Ureter (tissue), 1 donor: ENCODE measurements around the gene RPLP1. TPM values are rescaled to one million over a fixed set of nuclear protein-coding genes. Genes with fewer than 3 reads are reported as not detected.

Experiments used
- DNase-seq: peaks from one replicate; pipeline ENCODE4 v3.0.0-alpha.2; 2020; ENCODE audit warnings: low spot score
- total RNA-seq: library from RNA; stranded (reverse); gene quantifications from one replicate; pipeline ENCODE4 v1.2.4, GENCODE V29; 2023
- donor health status: DM: yes; HTN: yes; CAD: no.

Gene RPLP1
- total RNA-seq, 1 donor from 2014 or later = 1,915 TPM

DNA sequence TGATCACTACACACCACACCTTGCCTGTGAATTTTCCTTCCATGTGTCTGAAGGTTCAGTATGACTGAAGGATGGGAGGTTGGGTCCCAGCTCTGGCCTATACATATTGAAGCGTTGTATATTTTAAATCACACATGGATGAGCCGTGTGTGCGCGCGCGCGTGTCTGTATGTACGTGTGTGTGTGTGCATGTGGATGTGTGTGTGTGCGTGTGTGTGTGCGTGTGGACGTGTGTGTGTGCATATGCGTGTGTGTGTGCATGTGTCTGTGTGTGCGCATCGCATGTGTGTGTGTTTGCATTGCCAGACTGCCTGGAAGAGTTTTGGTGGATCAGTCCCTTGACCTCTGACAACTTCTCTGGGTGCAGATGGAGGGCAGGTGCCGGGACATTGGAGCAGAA, 45.7 kb downstream of the RPLP1 start:
- no peak for DNase-seq

DNA sequence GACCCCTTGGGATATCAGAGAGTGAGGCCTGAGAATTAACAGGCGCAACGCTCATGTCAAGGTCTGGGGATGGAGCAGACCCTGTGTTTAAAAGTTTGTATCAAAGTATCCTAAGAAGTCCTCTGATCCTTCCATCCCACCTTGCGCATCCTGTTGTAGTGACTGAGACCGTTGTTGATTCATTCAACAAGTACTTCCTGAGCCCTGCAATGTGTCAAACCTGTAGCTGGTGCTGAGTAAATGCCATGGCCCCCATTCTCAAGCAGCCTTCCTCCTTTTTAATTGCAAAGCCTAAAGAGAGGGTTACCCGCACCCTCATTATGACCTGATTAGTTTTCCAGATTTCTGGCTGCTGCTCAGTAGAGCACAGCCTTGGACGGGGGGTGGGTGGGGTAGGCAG, 46.4 kb downstream of the RPLP1 start:
- DNase-seq = no peak

DNA sequence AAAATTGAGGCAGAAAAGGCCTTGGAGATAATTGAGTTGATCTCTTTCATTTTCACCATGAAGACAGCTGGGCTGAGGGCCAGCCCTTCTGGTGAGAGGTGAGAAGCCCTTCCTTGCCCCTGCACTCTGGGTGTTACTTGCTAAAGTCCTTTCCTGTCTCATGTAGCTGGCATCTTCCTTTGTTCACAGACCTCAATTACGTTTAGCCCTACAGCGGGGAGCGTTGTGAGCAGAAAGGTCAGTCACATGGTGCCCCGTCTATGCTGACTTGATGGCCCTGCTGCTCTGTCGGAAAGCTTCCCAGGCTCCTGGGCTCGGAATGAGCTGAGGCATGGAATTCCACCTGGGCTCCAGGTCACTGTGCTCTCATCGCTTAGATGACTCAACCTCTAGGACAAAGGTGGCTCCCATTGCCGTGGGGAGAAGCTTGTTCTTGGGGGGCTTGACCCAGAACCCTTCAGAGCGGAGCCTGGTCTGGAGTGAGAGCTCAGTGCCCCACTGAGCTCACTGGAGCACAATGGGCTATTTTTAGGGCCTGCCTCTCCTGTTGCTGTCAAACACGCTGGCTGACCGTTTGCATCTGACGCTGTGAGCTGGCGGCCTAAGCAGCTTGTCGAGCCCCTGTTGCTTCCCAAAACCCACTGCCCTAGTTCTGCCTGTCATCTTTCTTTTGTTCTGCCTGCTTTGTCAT, 47.0 kb downstream of the RPLP1 start:
- no peak for DNase-seq

DNA sequence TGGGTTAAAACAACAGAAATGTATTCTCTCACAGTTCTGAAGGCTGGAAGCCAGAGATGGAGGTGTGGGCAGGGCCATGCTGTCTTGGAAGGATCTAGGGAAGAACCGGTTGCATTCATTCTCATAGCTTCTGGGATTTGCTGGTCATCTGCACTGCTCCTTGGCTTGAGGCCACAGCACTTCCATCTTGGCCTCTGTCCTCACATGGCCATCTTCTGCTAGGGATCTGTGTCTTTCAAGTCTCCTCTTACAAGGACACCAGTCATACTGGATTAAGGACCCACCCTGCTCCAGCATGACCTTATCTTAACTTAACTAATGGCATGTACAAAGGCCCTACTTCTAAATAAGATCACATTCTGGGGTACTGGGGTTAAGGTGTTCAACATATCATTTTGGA, 47.7 kb downstream of the RPLP1 start:
- DNase-seq = no peak

DNA sequence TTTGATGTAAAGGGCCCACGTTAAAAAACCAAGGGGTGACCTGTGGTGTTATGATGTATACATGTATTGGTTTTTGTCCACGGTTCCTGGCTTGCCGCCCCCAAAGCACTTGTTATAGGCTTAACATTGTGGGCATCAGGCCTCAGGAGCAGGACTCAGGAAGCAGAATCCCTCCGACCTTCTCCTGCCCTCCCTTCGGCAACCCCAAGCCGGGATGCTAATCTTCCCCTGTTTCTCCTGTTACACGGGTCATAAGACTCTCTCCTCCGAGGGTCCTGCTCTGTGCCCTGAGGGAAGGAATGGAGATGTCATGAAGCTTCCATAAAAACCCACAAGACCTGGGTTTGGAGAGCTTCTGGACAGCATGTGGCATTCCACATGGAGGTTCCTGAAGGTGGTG, 48.8 kb downstream of the RPLP1 start:
- DNase-seq = no peak

DNA sequence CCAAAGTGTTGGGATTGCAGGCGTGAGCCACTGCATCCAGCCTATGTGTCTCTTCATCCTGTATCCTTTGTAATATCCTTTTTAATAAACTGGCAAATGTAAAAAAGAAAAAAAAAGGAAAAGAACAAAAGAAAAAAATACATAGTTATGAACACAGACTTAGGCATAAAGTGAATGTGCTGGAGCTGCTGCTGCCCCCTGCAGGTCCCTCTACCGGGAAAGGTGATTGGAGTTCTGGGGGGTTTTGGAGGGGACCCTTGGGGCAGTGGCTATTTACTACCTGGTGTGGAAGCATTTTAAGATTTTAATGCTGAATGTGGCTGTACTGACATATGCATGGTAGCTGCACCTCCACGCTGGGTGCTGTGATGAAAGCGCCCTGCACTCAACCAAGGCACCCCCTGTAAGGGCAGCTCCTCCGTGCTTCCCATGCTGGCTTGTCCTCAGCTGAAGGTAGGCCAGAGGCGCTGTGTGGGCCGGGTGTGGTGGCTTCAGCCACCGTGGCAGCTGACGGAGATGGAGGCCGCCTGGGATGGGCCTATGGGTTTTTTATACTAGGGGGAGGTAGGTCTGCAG, 49.9 kb downstream of the RPLP1 start:
- no peak for DNase-seq

DNA sequence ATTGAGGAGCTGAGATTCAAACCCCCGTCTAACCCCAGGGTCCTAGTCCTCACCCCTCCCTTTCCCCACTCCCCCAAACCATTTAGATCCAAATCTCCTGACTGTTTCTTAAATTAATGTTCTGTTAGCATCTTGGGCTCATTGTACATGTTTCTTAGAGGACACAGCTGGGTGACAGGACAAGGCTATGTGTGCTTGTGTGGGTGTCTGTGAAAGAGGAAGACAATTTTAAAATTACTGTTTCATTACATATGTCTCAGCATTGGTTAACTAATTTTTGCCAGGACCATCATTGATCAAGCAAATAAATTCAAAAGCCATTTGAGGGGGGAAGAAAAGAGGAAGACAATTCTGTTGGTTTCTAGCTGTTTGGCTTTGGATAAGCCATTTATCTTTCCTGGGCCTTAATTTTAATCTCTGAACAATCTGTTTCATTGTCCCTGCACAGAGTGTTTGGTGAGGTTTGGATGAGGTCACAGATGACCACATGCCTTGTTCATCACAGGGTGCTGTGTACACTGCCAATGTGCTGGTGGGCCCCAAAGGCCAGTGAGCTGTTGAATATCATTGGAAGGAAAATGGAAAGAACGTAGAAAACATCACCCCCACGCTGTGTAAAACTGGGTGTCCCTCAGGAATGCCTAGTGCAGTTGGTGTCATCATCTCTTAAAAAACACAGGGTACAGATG, 51.9 kb downstream of the RPLP1 start:
- no peak for DNase-seq

Other genes with a start within 250 kb of the RPLP1 start
- 6.5 TPM for gene PAQR5, start 153.9 kb upstream of the RPLP1 start, total RNA-seq
- 3.0 TPM for gene KIF23, start 38.5 kb upstream of the RPLP1 start, total RNA-seq